Duodenal mucosa (tissue), 2 donors: ENCODE results near the gene CTU2.
A peak's percentile ranks its signal among the peaks of the same experiment; 100 is the strongest.

Experiments
- H3K27ac ChIP-seq: one replicate; pipeline ENCODE4 v1.7.0; 2013; ENCODE audit warnings: low read depth, low read length
- H3K27me3 ChIP-seq, 2 donors: one replicate each; pipeline ENCODE4 v1.7.0; 2013; ENCODE audit warnings: low read length in 2 of 2, control low read depth in 1 of 2; ENCODE audit not compliant: insufficient read depth in 2 of 2, control insufficient read depth in 1 of 2
- H3K36me3 ChIP-seq, 2 donors: one replicate each; pipeline ENCODE4 v1.7.0; 2013; ENCODE audit warnings: low read length in 2 of 2, control low read depth in 1 of 2; ENCODE audit not compliant: insufficient read depth in 2 of 2, control insufficient read depth in 1 of 2
- H3K4me1 ChIP-seq, 2 donors: one replicate each; pipeline ENCODE4 v1.7.0; 2013; ENCODE audit warnings: low read length in 2 of 2, control low read depth in 1 of 2; ENCODE audit not compliant: insufficient read depth in 2 of 2, control insufficient read depth in 1 of 2
- H3K4me3 ChIP-seq, 2 donors: one replicate each; pipeline ENCODE4 v1.7.0; 2013; ENCODE audit warnings: low read length in 2 of 2, low read depth in 1 of 2
- H3K9ac ChIP-seq, 2 donors: one replicate each; pipeline ENCODE4 v1.7.0; 2013; ENCODE audit warnings: low read length in 2 of 2, low read depth in 1 of 2
- H3K9me3 ChIP-seq, 2 donors: one replicate each; pipeline ENCODE4 v1.7.0; 2013; ENCODE audit warnings: low read length in 2 of 2, control low read depth in 1 of 2; ENCODE audit not compliant: control insufficient read depth in 1 of 2

Gene CTU2

GRCh38 chr16:88761143-88761534 is 54.8 kb downstream of the CTU2 start:
- Histone ChIP-seq H3K4me1 (peaks cover 24 to 34% of the 10 kb centered on the region in 2 donors), H3K9ac (no peak overlapping the region), H3K4me3 (no peak overlapping the region), H3K27me3 (no peaks in the 10 kb centered on the region), H3K9me3 (no peaks in the 10 kb centered on the region), H3K27ac (no peak overlapping the region), H3K36me3 (no peaks in the 10 kb centered on the region)

GRCh38 chr16:88761830-88762229 is 55.5 kb downstream of the CTU2 start:
- Histone ChIP-seq H3K27me3 (no peaks in the 10 kb centered on the region), H3K4me3 (no peak overlapping the region), H3K27ac (no peak overlapping the region), H3K36me3 (no peaks in the 10 kb centered on the region), H3K9ac (no peak overlapping the region), H3K9me3 (no peaks in the 10 kb centered on the region), H3K4me1 (peaks cover 24 to 34% of the 10 kb centered on the region in 2 donors)

- Histone ChIP-seq H3K27me3 (no peaks in the 10 kb centered on the region), H3K9ac (no peak overlapping the region), H3K36me3 (no peaks in the 10 kb centered on the region), H3K9me3 (no peaks in the 10 kb centered on the region), H3K4me3 (no peak overlapping the region), H3K27ac (no peak overlapping the region), H3K4me1 (peaks cover 24 to 37% of the 10 kb centered on the region in 2 donors)
Measured at GRCh38 chr16:88762258-88762870, 56.1 kb downstream of the CTU2 start.

- no peaks in the 10 kb centered on the region for H3K9me3 ChIP-seq
- peaks cover 27 to 38% of the 10 kb centered on the region in 2 donors for H3K4me1 ChIP-seq
- H3K27ac ChIP-seq, result no peak overlapping the region
- no peak overlapping the region for H3K9ac ChIP-seq
- no peak overlapping the region for H3K4me3 ChIP-seq
- H3K36me3 ChIP-seq, result no peaks in the 10 kb centered on the region
- H3K27me3 ChIP-seq, result no peaks in the 10 kb centered on the region
Measured at GRCh38 chr16:88762941-88763340, 56.6 kb downstream of the CTU2 start.

- Histone ChIP-seq H3K9me3 (no peaks in the 10 kb centered on the region), H3K36me3 (no peaks in the 10 kb centered on the region), H3K27ac (peak overlapping the region; percentile 15), H3K9ac (no peak overlapping the region), H3K4me1 (peaks cover 32 to 35% of the 10 kb centered on the region in 2 donors), H3K27me3 (no peaks in the 10 kb centered on the region), H3K4me3 (no peak overlapping the region)
Measured at GRCh38 chr16:88763502-88764053, 57.3 kb downstream of the CTU2 start.

- Histone ChIP-seq H3K36me3 (no peaks in the 10 kb centered on the region), H3K9ac (no peak overlapping the region), H3K27ac (peak overlapping the region; percentile 15), H3K4me1 (peaks cover 32 to 34% of the 10 kb centered on the region in 2 donors), H3K27me3 (no peaks in the 10 kb centered on the region), H3K9me3 (no peaks in the 10 kb centered on the region), H3K4me3 (no peak overlapping the region)
Measured at GRCh38 chr16:88764080-88764479, 57.8 kb downstream of the CTU2 start.

- no peak overlapping the region for H3K4me3 ChIP-seq
- H3K36me3 ChIP-seq, result no peaks in the 10 kb centered on the region
- peaks cover 30 to 31% of the 10 kb centered on the region in 2 donors for H3K4me1 ChIP-seq
- H3K9ac ChIP-seq, result no peak overlapping the region
- no peaks in the 10 kb centered on the region for H3K9me3 ChIP-seq
- no peak overlapping the region for H3K27ac ChIP-seq
- H3K27me3 ChIP-seq, result no peaks in the 10 kb centered on the region
Measured at GRCh38 chr16:88764913-88765349, 58.6 kb downstream of the CTU2 start.
